ENCODE data around the gene C21orf58. TPM values are rescaled to one million over a fixed set of nuclear protein-coding genes. Genes with fewer than 3 reads are reported as not detected.

Gene C21orf58
- total RNA-seq, 2 donors from 2014 or later = 0.31 to 0.74 TPM

DNA sequence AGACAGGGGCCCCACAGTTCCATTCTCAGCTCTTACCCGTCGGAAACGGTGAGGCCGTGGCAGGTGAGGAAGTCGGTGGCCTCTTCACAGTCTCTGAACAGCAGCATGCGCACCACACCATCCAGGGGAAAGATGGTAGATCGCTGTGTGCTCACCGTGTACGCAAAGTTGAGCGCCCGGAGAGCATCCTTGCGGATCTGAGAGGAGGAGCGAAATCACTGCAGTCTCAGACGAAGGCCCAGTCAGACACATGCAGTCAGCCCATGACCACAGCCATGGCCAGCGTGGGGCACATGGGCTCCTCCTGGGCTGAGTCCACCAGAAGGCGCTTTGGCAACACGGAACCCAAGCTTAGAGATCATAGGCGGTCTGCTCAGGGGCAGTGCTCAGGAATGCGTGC is 56.7 kb downstream of the C21orf58 start:
- Histone ChIP-seq H3K27me3 (no peaks in the 10 kb centered on the region), H3K4me3 (no peak overlapping the region), H3K27ac (no peak overlapping the region), H3K9me3 (no peaks in the 10 kb centered on the region), H3K36me3 (peaks cover 83% of the 10 kb centered on the region), H3K4me1 (no peaks in the 10 kb centered on the region)
- TF ChIP-seq, protein P1, sequence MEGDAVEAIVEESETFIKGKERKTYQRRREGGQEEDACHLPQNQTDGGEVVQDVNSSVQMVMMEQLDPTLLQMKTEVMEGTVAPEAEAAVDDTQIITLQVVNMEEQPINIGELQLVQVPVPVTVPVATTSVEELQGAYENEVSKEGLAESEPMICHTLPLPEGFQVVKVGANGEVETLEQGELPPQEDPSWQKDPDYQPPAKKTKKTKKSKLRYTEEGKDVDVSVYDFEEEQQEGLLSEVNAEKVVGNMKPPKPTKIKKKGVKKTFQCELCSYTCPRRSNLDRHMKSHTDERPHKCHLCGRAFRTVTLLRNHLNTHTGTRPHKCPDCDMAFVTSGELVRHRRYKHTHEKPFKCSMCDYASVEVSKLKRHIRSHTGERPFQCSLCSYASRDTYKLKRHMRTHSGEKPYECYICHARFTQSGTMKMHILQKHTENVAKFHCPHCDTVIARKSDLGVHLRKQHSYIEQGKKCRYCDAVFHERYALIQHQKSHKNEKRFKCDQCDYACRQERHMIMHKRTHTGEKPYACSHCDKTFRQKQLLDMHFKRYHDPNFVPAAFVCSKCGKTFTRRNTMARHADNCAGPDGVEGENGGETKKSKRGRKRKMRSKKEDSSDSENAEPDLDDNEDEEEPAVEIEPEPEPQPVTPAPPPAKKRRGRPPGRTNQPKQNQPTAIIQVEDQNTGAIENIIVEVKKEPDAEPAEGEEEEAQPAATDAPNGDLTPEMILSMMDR (IDR thresholded peaks at IDR 0.05) = no peak
- DNase-seq (ENCODE audit: low spot score) = no peak

DNA sequence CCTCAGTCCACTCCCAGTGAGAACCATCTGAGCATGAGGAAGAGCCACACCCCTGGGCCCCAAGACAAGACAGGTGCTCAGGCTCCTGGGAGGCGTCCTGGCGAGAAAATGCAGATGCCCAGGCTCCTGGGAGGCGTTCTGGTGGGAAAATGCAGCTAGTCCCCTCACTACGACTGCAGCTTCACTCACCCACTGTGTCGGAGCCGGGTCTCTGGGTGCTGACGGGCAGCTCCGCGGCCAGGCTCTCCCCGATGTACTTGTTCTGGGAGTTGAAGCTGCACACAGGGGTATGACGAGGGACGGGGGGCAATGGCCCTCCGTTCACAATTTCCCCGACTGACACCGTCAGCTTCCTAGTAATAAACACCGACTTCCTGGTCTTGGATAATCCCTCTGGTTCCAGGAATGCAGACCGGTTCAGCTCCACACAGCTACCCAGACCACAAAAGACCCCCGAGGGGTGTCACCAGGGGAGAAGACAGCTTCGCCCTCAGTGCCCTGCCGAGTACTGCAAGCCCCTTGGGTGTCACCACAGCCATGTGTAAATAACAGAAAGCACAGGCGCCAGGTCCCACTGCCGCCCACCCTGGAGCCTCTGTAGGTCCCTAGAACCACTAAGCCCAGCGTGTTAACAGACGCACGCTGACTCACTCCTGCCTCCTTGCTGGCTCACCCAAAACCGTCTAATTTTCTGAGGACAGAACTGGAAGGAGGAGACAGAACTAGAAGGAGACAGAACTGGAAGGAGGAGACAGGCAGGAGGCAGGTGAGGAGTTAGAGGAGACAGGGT is 57.7 kb downstream of the C21orf58 start:
- Histone ChIP-seq H3K36me3 (peaks cover 81% of the 10 kb centered on the region), H3K9me3 (no peaks in the 10 kb centered on the region), H3K4me1 (no peaks in the 10 kb centered on the region), H3K4me3 (no peak overlapping the region), H3K27me3 (no peaks in the 10 kb centered on the region), H3K27ac (no peak overlapping the region)
- TF ChIP-seq, protein P1 (IDR thresholded peaks at IDR 0.05) = no peak
- DNase-seq (ENCODE audit: low spot score) = no peak

DNA sequence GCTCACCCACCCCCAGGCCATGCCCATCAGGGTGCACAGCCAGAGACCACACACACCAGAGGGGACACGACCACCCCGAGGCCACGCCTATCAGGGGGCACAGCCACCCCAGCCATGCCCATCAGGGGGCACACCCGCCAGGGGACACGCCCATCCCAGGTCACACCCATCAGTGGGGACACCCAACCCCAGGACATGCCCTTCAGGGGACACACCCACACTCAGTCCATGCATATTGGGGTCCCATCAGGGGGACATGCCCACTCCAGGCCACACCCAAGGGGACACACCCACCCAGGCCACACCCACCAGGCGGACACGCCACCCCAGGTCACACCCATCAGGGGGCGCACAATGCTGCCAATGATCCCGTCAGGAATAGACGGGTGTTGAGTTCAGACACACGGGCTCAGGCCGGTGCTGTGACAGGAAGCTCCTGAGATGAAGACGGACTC is 59.0 kb downstream of the C21orf58 start:
- Histone ChIP-seq H3K9me3 (no peaks in the 10 kb centered on the region), H3K27me3 (no peaks in the 10 kb centered on the region), H3K4me1 (no peaks in the 10 kb centered on the region), H3K4me3 (no peak overlapping the region), H3K36me3 (peaks cover 81% of the 10 kb centered on the region), H3K27ac (no peak overlapping the region)
- no peak for DNase-seq (ENCODE audit: low spot score)
- TF ChIP-seq, protein P1 (IDR thresholded peaks at IDR 0.05) = no peak

DNA sequence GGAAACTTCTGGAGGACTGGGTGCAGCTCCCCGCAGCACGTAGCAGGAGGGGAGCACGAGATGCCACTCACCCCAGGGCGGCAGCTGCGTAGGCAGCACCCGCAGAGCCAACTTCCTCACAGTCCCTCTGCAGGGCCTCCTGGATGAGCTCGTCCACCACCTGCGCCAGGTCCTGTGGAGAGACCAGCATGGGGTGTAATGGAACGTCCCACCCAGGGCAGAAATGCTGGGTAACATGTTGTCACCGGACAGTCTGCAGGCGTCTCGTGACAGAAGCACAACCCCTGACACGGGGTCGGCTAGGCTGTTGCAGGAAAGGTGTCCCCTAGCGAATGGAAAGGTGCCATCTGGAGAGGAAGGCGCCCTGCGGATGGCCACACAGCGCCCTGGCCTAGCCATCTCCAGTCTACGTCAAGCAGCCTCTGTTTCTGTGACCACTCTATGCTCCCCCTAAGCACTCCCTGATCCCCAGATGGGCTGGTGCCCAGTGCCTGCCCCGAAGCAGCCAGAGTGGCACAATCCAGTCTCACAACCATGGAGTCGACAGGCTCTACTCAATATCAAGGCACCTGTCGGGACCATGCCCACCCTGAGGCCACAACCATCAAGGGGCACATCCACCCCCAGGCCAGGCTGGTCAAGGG is 59.5 kb downstream of the C21orf58 start:
- Histone ChIP-seq H3K27me3 (no peaks in the 10 kb centered on the region), H3K9me3 (no peaks in the 10 kb centered on the region), H3K36me3 (peaks cover 81% of the 10 kb centered on the region), H3K27ac (no peak overlapping the region), H3K4me3 (no peak overlapping the region), H3K4me1 (no peaks in the 10 kb centered on the region)
- DNase-seq (ENCODE audit: low spot score) = no peak
- TF ChIP-seq, protein P1 (IDR thresholded peaks at IDR 0.05) = no peak

DNA sequence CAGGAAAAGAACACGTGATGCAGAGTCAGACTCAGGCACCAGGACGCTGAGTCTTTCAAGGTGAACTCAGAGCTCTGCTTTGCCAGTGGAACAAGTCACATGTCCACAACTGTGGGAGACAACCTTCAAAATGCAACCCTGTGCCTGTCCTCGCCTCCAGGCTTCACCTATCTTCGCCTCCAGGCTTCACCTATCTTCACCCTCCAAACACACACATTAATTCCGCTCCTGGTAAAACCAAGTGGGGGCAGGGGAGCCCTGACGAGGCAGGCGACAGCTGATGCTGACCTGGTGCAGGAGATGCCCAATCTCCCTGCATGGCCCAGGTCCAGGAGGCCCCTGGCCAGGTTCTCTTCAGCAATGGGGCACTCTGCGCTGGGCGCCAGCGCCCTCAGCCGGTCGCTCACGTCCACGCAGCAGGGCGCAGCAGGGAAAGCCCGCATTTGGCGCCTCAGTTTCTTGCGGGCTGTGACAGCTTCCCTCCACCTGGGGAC is 67.1 kb downstream of the C21orf58 start:
- TF ChIP-seq, protein P1 (IDR thresholded peaks at IDR 0.05) = peak in 1 of 2 donors; percentile 50
- DNase-seq (ENCODE audit: low spot score) = no peak
- H3K27ac ChIP-seq = peak overlapping the region; percentile 67 to 68
- no peaks in the 10 kb centered on the region for H3K9me3 ChIP-seq
- no peak overlapping the region for H3K4me3 ChIP-seq
- H3K36me3 ChIP-seq = peaks cover 97% of the 10 kb centered on the region
- H3K4me1 ChIP-seq = no peaks in the 10 kb centered on the region
- no peaks in the 10 kb centered on the region for H3K27me3 ChIP-seq

Measured in right atrium auricular region (tissue), 2 donors.